H1 (cell line): ENCODE measurements around the gene KIZ. TPM values are rescaled to one million over a fixed set of nuclear protein-coding genes. Genes with fewer than 3 reads are reported as not detected.

Source experiments
- CHD2 ChIP-seq: IDR thresholded peaks from 2 replicates; pipeline ENCODE4 v1.6.1; 2012; ENCODE audit warnings: low read length, improper control_type of control experiment
- CHD7 ChIP-seq: fragments of 300-600 bp; sonication (generic); IDR thresholded peaks from 2 replicates; pipeline ENCODE4 v1.7.1; 2012; ENCODE audit warnings: low read length, moderate library complexity, mild to moderate bottlenecking, inconsistent platforms; ENCODE audit not compliant: insufficient replicate concordance
- MAX ChIP-seq: IDR thresholded peaks from 2 replicates; pipeline ENCODE4 v1.6.1; 2012; ENCODE audit warnings: inconsistent platforms
- POLR2A ChIP-seq, 2 experiments: IDR thresholded peaks; 1 replicate in 1 of 2; 2 replicates in 1 of 2; pipeline ENCODE4 v1.6.1; 2011; ENCODE audit warnings: low read depth in 2 of 2, low read length in 2 of 2, mild to moderate bottlenecking in 2 of 2; ENCODE audit errors: control extremely low read depth in 1 of 2
- SAP30 ChIP-seq: fragments of 300-600 bp; sonication (generic); IDR thresholded peaks from 2 replicates; pipeline ENCODE4 v1.7.1; 2012; ENCODE audit warnings: low read length, moderate library complexity, mild to moderate bottlenecking, inconsistent platforms; ENCODE audit not compliant: insufficient read depth, insufficient replicate concordance
- SIN3A ChIP-seq, 2 experiments: IDR thresholded peaks in 1 of 2; conservative IDR thresholded peaks in 1 of 2; 2 replicates each; pipeline ENCODE4 v1.6.1; 2011 to 2012; ENCODE audit warnings: low read length in 2 of 2, improper control_type of control experiment in 1 of 2, low read depth in 1 of 2, mild to moderate bottlenecking in 1 of 2
- SIX5 ChIP-seq: IDR thresholded peaks from 2 replicates; pipeline ENCODE4 v1.6.1; 2011; ENCODE audit warnings: mild to moderate bottlenecking, low read depth, low read length
- SP4 ChIP-seq: IDR thresholded peaks from 2 replicates; pipeline ENCODE4 v1.6.1; 2012; ENCODE audit warnings: low read length, inconsistent platforms
- SUZ12 ChIP-seq: fragments of 200-600 bp; sonication (generic); IDR thresholded peaks from 2 replicates; pipeline ENCODE4 v1.6.1; 2012; ENCODE audit warnings: mild to moderate bottlenecking, inconsistent platforms, low read length, moderate library complexity, mixed read lengths
- TEAD4 ChIP-seq: IDR thresholded peaks from 2 replicates; pipeline ENCODE4 v1.6.1; 2012; ENCODE audit warnings: low read depth, low read length, inconsistent platforms, mixed read lengths
- polyA plus RNA-seq, 7 experiments: library from polyadenylated mRNA; depleted of rRNA in 3 of 7; stranded (reverse) in 5 of 7; unstranded in 2 of 7; fragments of >200 nt in 5 of 7; fragments of 200-250 nt in 2 of 7; gene quantifications; 1 replicate in 5 of 7; 2 replicates in 1 of 7; 4 replicates in 1 of 7; pipeline versions ENCODE4 v1.2.1 to v1.2.3, GENCODE V29; 2011 to 2013; ENCODE audit warnings: missing spikeins in 2 of 7, mixed read lengths in 2 of 7
- total RNA-seq: library from RNA; stranded (reverse); fragmentation: NEBNext Ultra II Directional; extraction: Animal tissue kit (Norgen Biotek cat#: 25700); gene quantifications from 2 replicates; pipeline ENCODE4 v1.2.1, GENCODE V29; 2021

The KIZ gene
- total and polyA plus RNA-seq, 2 of the 8 experiments (the other 6 are each of a cell fraction or from before 2014, with no cell fraction given) = 13.0 to 51.7 TPM

- TF ChIP-seq SAP30 = no peak
- no peak for TF ChIP-seq SIN3A (conservative IDR thresholded peaks at IDR 0.05 in 1 of 2, IDR thresholded peaks at IDR 0.05 in 1 of 2; ENCODE audit: low read depth in 1 of 2, low read length in 2 of 2)
- TF ChIP-seq CHD2 = no peak
- no peak for TF ChIP-seq SUZ12
- TF ChIP-seq POLR2A (IDR thresholded peaks at IDR 0.05; ENCODE audit: control extremely low read depth in 1 of 2, low read depth in 2 of 2, low read length in 2 of 2) = no peak
- TF ChIP-seq SIX5 = no peak
- no peak for TF ChIP-seq CHD7
- TF ChIP-seq MAX = no peak
- TF ChIP-seq SP4 = no peak
- TF ChIP-seq TEAD4 = no peak
These were observed 109.9 kb downstream of the KIZ start (continued) for GRCh38 chr20:21235484-21236445.
